SK-N-SH (cell line): Measurements from ENCODE around the gene CST3. TPM values are rescaled to one million over a fixed set of nuclear protein-coding genes. Genes with fewer than 3 reads are reported as not detected.

Experiments used
- CTCF ChIA-PET: fragments of 300-600, 350-600 bp; formaldehyde crosslinking; extraction: SDS; loops from one replicate; lab custom pipeline; 2021; lab: Yijun Ruan, JAX
- POLR2A ChIA-PET: fragments of 350-600 bp; sonication (Branson Sonifier 250); formaldehyde crosslinking; extraction: SDS; loops from one replicate; lab custom pipeline; 2020; ENCODE audit warnings: antibody characterized with exemption, inconsistent platforms; lab: Yijun Ruan, JAX
- DNase-seq: peaks from one replicate; pipeline ENCODE4 v3.0.0; 2012
- H2AFZ ChIP-seq: fragments of 200-600 bp; sonication (generic); 2 replicates; pipeline ENCODE4 v1.8.1; 2016; ENCODE audit warnings: antibody characterized with exemption, mild to moderate bottlenecking, low read depth
- H3F3A ChIP-seq: fragments of 200-600 bp; sonication (generic); replicated peaks from 2 replicates; pipeline ENCODE3; 2016; ENCODE audit warnings: antibody characterized with exemption, mild to moderate bottlenecking; ENCODE audit not compliant: insufficient read depth
- H3K27ac ChIP-seq, 2 experiments: fragments of 200-500 bp in 1 of 2; fragments of 200-600 bp in 1 of 2; sonication (Bioruptor generic) in 1 of 2; sonication (generic), shearing (Covaris generic) in 1 of 2; 2 replicates each; pipeline versions ENCODE4 v1.5.1 to v1.6.1; 2014 to 2016; ENCODE audit warnings: low read depth in 2 of 2, inconsistent platforms in 1 of 2, low read length in 1 of 2, mild to moderate bottlenecking in 1 of 2, mixed read lengths in 1 of 2
- H3K27me3 ChIP-seq: fragments of 200-600 bp; sonication (generic), shearing (Covaris generic); 2 replicates; pipeline ENCODE4 v1.6.1; 2016; ENCODE audit warnings: mixed run types; ENCODE audit not compliant: insufficient read depth
- H3K36me3 ChIP-seq, 2 experiments: fragments of 200-500 bp in 1 of 2; fragments of 200-600 bp in 1 of 2; sonication (Bioruptor generic) in 1 of 2; sonication (generic) in 1 of 2; replicated peaks in 1 of 2; 2 replicates each; pipeline versions ENCODE3 to v1.5.1; 2014 to 2016; ENCODE audit warnings: low read length in 1 of 2, mild to moderate bottlenecking in 1 of 2; ENCODE audit not compliant: insufficient read depth in 2 of 2, control insufficient read depth in 1 of 2
- H3K4me1 ChIP-seq, 2 experiments: fragments of 200-500 bp in 1 of 2; fragments of 200-600 bp in 1 of 2; sonication (Bioruptor generic) in 1 of 2; sonication (generic), shearing (Covaris generic) in 1 of 2; 2 replicates each; pipeline versions ENCODE4 v1.5.1 to v1.6.1; 2014 to 2016; ENCODE audit warnings: low read depth in 1 of 2, low read length in 1 of 2, mixed run types in 1 of 2; ENCODE audit not compliant: insufficient read depth in 2 of 2, control insufficient read depth in 1 of 2
- H3K4me2 ChIP-seq: fragments of 200-600 bp; sonication (generic), shearing (Covaris generic); 2 replicates; pipeline ENCODE4 v1.6.1; 2017; ENCODE audit warnings: mixed run types
- H3K4me3 ChIP-seq, 2 experiments: fragments of 200-500 bp in 1 of 2; fragments of 200-600 bp in 1 of 2; sonication (Bioruptor generic) in 1 of 2; sonication (generic), shearing (Covaris generic) in 1 of 2; 2 replicates each; pipeline versions ENCODE4 v1.5.1 to v1.8.1; 2014 to 2016; ENCODE audit warnings: low read depth in 2 of 2, inconsistent platforms in 1 of 2, low read length in 1 of 2, mild to moderate bottlenecking in 1 of 2, mixed read lengths in 1 of 2, moderate library complexity in 1 of 2
- H3K79me2 ChIP-seq: fragments of 200-600 bp; sonication (generic); 2 replicates; pipeline ENCODE4 v1.8.1; 2017; ENCODE audit warnings: mild to moderate bottlenecking; ENCODE audit not compliant: insufficient read depth
- H3K9ac ChIP-seq: fragments of 200-600 bp; sonication (generic); 2 replicates; pipeline ENCODE4 v1.6.1; 2017; ENCODE audit warnings: mixed run types
- H3K9me2 ChIP-seq: fragments of 200-600 bp; sonication (generic); 2 replicates; pipeline ENCODE4 v1.6.1; 2017; ENCODE audit warnings: mixed run types
- H3K9me3 ChIP-seq: fragments of 200-600 bp; sonication (generic); 2 replicates; pipeline ENCODE4 v1.6.1; 2017; ENCODE audit warnings: mixed run types, mild to moderate bottlenecking, moderate library complexity
- H4K20me1 ChIP-seq: fragments of 200-600 bp; sonication (generic); 2 replicates; pipeline ENCODE4 v1.6.1; 2017; ENCODE audit warnings: mild to moderate bottlenecking, mixed run types; ENCODE audit not compliant: insufficient read depth
- CHD2 ChIP-seq: fragments of 150-350 bp; IDR thresholded peaks from 2 replicates; pipeline ENCODE4 v1.6.1; 2018; ENCODE audit warnings: low read length; ENCODE audit not compliant: partially characterized antibody
- CTCF ChIP-seq: fragments of 200-600 bp; sonication (generic); IDR thresholded peaks from 2 replicates; pipeline ENCODE4 v1.6.1; 2017; ENCODE audit warnings: antibody characterized with exemption, mild to moderate bottlenecking, moderate library complexity
- ELF1 ChIP-seq: IDR thresholded peaks from 2 replicates; pipeline ENCODE4 v1.4.0; 2012
- FOSL2 ChIP-seq: IDR thresholded peaks from 2 replicates; pipeline ENCODE4 v1.4.0; 2012; ENCODE audit warnings: low read depth, mild to moderate bottlenecking, moderate library complexity, borderline replicate concordance
- FOXJ3 ChIP-seq: sonication (generic); formaldehyde crosslinking; IDR thresholded peaks from 2 replicates; pipeline ENCODE4 v1.5.1; 2020; ENCODE audit warnings: mild to moderate bottlenecking, missing genetic modification reagents
- GABPA ChIP-seq: IDR thresholded peaks from 2 replicates; pipeline ENCODE4 v1.4.0; 2012; ENCODE audit warnings: low read depth, mild to moderate bottlenecking
- MAX ChIP-seq: IDR thresholded peaks from 2 replicates; pipeline ENCODE4 v1.4.0; 2012; ENCODE audit warnings: low read depth
- MXI1 ChIP-seq: IDR thresholded peaks from 2 replicates; pipeline ENCODE4 v1.6.1; 2012; ENCODE audit warnings: mild to moderate bottlenecking, low read depth, low read length, improper control_type of control experiment
- POLR2AphosphoS5 ChIP-seq: IDR thresholded peaks from 2 replicates; pipeline ENCODE4 v1.6.1; 2012; ENCODE audit warnings: low read depth, low read length
- REST ChIP-seq: IDR thresholded peaks from 2 replicates; pipeline ENCODE4 v1.6.1; 2012; ENCODE audit warnings: mild to moderate bottlenecking, low read depth, low read length, moderate library complexity
- RFX5 ChIP-seq: IDR thresholded peaks from 2 replicates; pipeline ENCODE4 v1.6.1; 2012; ENCODE audit warnings: mild to moderate bottlenecking, improper control_type of control experiment, low read length
- RXRA ChIP-seq: IDR thresholded peaks from 2 replicates; pipeline ENCODE4 v1.4.0; 2012; ENCODE audit warnings: low read depth, mild to moderate bottlenecking, borderline replicate concordance
- SIN3A ChIP-seq: IDR thresholded peaks from 2 replicates; pipeline ENCODE4 v1.6.1; 2012; ENCODE audit warnings: low read depth, mild to moderate bottlenecking, low read length, moderate library complexity, borderline replicate concordance
- TAF1 ChIP-seq: IDR thresholded peaks from 2 replicates; pipeline ENCODE4 v1.6.1; 2012; ENCODE audit warnings: low read depth, mild to moderate bottlenecking, low read length, moderate library complexity, borderline replicate concordance
- TCF12 ChIP-seq: IDR thresholded peaks from 2 replicates; pipeline ENCODE4 v1.4.0; 2012
- TEAD4 ChIP-seq: IDR thresholded peaks from 2 replicates; pipeline ENCODE4 v1.4.0; 2012; ENCODE audit warnings: mild to moderate bottlenecking, borderline replicate concordance; ENCODE audit not compliant: insufficient read depth
- USF1 ChIP-seq: IDR thresholded peaks from 2 replicates; pipeline ENCODE4 v1.4.0; 2012; ENCODE audit warnings: low read depth, borderline replicate concordance
- WGBS: methylation state at CpG from one replicate; pipeline ENCODE4 v1.1.6; 2017; ENCODE audit warnings: low lambda C conversion rate; 5-methylcytosine and 5-hydroxymethylcytosine counted together
- polyA plus RNA-seq, 3 experiments: library from polyadenylated mRNA; depleted of rRNA; stranded (reverse); fragments of >200 nt; gene quantifications; 2 replicates each; pipeline ENCODE4 v1.2.3, GENCODE V29; 2012

CST3 gene
- 328 and 428 TPM in 2 replicates for polyA plus RNA-seq (2012; rRNA removed)
- polyA plus RNA-seq (2012; cell fraction: cytosol; rRNA removed), result 172 and 280 TPM in 2 replicates
- polyA plus RNA-seq (2012; cell fraction: nucleus; rRNA removed), result 113 and 174 TPM in 2 replicates

GRCh38 chr20:23637282-23638221 is at the start of gene CST3:
Gene CST3 (minus strand): TSS chr20:23637955. CDS start chr20:23637862, 93 bp downstream.
- Histone ChIP-seq H3K4me3 (peak within 1 kb of the TSS; percentile 87 to 96), H3K4me2 (peak within 1 kb of the TSS; percentile 98), H3F3A (no peaks in the 10 kb centered on the region), H3K79me2 (peaks cover 22% of the 10 kb centered on the region), H2AFZ (peak within 1 kb of the TSS; percentile 76; the same call in 1 of the 2 replicates), H3K27me3 (no peaks in the 10 kb centered on the region), H3K9me3 (no peaks in the 10 kb centered on the region), H4K20me1 (peaks cover 7% of the 10 kb centered on the region; the same call in 1 of the 2 replicates), H3K9me2 (no peaks in the 10 kb centered on the region), H3K4me1 (peaks cover 6 to 10% of the 10 kb centered on the region in 2 experiments; a peak in 2 of 4 replicates), H3K36me3 (peaks cover 0 to 12% of the 10 kb centered on the region in 2 experiments), H3K9ac (peak within 1 kb of the TSS; percentile 92), H3K27ac (peak within 1 kb of the TSS; percentile 67 to 77)
- ChIA-PET POLR2A (no interaction called here), CTCF (interaction anchor here (1.0 kb wide), 1 partner anchor 24 kb away, joined by 3 read pairs; no protein-coding TSS in a partner anchor)
- WGBS, result under 1% methylated on average over 28 of the region's 92 CpGs
- DNase-seq, result peak; percentile 91
- TF ChIP-seq TAF1, result peak; percentile 51; the same call in 1 of the 2 replicates
- peak; percentile 50 for TF ChIP-seq CHD2
- TF ChIP-seq FOSL2, result no peak
- 0 out of 2 replicates have a peak, but pooled peaks have one; percentile 27 for TF ChIP-seq ELF1
- TF ChIP-seq GABPA, result peak; percentile 51; the same call in 1 of the 2 replicates
- 0 out of 2 replicates have a peak, but pooled peaks have one; percentile 29 for TF ChIP-seq MXI1
- TF ChIP-seq POLR2AphosphoS5, result peak; percentile 88
- no peak for TF ChIP-seq TEAD4
- TF ChIP-seq, all 33 proteins: peak for 6

GRCh38 chr20:23686046-23686750 is 48.4 kb upstream of the CST3 start:
- no peak overlapping the region for H2AFZ ChIP-seq
- H4K20me1 ChIP-seq, result no peaks in the 10 kb centered on the region
- H3K27ac ChIP-seq, result no peak overlapping the region
- no peak overlapping the region for H3K9ac ChIP-seq
- ChIA-PET CTCF (no interaction called here), POLR2A (no interaction called here)
- H3K79me2 ChIP-seq, result no peaks in the 10 kb centered on the region
- H3K4me3 ChIP-seq, result no peak overlapping the region
- no peaks in the 10 kb centered on the region for H3K36me3 ChIP-seq
- no peak overlapping the region for H3K4me2 ChIP-seq
- no peak for DNase-seq
- WGBS, result 30% methylated on average over 3 of the region's 4 CpGs
- no peaks in the 10 kb centered on the region for H3K4me1 ChIP-seq
- no peaks in the 10 kb centered on the region for H3F3A ChIP-seq
- TF ChIP-seq CHD2 (no peak), USF1 (no peak), RXRA (no peak), MAX (no peak), POLR2AphosphoS5 (no peak), TCF12 (no peak), MXI1 (no peak), RFX5 (no peak), REST (no peak), TEAD4 (no peak), FOXJ3 (CRISPR knock-in tag) (no peak), CTCF (no peak), SIN3A (no peak)
- no peaks in the 10 kb centered on the region for H3K9me3 ChIP-seq
- H3K27me3 ChIP-seq, result no peaks in the 10 kb centered on the region; the same call in 1 of the 2 replicates
- no peaks in the 10 kb centered on the region for H3K9me2 ChIP-seq
